Astrocyte of the cerebellum (primary cell): Measurements from ENCODE around the gene MED13L.

ENCODE experiments used
- DNase-seq: peaks from one replicate; pipeline ENCODE4 v3.0.0-alpha.2; 2011; ENCODE audit warnings: low read depth
- H3K4me3 ChIP-seq: 2 replicates; pipeline ENCODE4 v1.5.1; 2011; ENCODE audit warnings: mild to moderate bottlenecking, low read depth, low read length, moderate library complexity
- in situ Hi-C: cut with HindIII; loops from 2 replicates; pipeline ENCODE4 v1.10.0; 2017; ENCODE audit warnings: low sequenced_read_pairs
- TF ChIP-seq, protein P1 (sequence below): IDR thresholded peaks from 2 replicates; pipeline ENCODE4 v1.5.1; 2012; ENCODE audit warnings: low read length, low read depth, moderate library complexity, mild to moderate bottlenecking; ENCODE audit errors: missing control alignments

Gene MED13L

DNA sequence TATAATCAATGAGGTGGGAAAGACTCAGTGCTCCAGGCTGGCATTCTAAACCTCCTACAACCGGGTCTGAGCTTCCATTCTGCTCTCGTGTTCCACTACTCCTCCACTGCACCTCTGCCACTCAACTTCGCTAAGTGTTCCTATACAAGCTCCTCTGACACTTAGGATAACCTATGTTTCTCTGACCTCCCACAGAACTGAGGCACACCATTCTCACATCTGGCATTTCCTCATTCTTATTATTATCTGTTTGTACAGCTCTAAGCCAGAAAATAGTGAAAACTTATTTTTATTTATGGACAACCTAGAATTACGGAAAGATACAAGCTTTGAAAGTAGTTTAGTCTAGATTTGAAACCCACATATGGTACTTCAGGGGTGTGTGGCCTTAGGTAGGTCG is 127.0 kb downstream of the MED13L start:
- TF ChIP-seq, protein P1, sequence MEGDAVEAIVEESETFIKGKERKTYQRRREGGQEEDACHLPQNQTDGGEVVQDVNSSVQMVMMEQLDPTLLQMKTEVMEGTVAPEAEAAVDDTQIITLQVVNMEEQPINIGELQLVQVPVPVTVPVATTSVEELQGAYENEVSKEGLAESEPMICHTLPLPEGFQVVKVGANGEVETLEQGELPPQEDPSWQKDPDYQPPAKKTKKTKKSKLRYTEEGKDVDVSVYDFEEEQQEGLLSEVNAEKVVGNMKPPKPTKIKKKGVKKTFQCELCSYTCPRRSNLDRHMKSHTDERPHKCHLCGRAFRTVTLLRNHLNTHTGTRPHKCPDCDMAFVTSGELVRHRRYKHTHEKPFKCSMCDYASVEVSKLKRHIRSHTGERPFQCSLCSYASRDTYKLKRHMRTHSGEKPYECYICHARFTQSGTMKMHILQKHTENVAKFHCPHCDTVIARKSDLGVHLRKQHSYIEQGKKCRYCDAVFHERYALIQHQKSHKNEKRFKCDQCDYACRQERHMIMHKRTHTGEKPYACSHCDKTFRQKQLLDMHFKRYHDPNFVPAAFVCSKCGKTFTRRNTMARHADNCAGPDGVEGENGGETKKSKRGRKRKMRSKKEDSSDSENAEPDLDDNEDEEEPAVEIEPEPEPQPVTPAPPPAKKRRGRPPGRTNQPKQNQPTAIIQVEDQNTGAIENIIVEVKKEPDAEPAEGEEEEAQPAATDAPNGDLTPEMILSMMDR, result no peak

DNA sequence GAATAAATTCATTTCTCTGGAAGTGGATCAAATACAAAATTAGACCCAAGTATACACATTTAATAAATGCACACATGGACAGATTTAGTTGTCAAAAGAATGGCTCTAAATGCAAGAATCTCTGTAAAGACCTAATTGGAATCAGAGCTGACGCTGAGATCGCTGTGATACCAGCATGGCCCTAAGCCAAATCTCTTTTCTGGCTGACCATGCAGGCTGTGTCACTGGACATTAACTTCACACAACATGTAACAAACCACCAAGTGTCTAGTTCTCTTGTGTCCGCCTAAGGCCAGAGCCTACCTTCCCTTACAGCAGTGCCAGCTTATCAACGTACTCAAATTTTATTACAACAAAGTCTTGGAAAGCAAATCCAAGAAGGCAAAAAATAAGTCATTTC is 127.5 kb downstream of the MED13L start:
- in situ Hi-C loops, result no loop called here
- TF ChIP-seq, protein P1, result no peak
- no peak for DNase-seq
- H3K4me3 ChIP-seq, result no peak overlapping the region

More for the DNA sequence above, 127.0 kb downstream of the MED13L start:
- no peak overlapping the region for H3K4me3 ChIP-seq
- DNase-seq, result no peak
- in situ Hi-C loops, result no loop called here

DNA sequence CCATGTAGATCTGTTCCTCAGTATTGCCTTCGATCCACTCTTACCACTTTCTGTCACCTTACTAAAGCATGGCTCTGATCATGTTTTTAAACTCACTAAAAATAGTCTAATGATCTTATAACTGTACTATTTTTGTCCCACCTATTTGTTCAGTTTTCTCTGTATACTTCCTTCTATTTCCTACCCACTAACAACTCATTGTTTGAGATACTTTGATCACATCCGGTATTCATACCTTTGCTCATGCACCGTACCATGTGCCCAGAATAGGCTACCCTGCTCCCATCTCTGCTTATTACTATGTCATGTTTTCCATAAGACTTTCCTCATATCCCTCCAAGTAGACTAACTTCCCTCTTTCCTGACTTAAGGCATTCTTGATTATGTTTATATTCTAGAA is 128.6 kb downstream of the MED13L start:
- H3K4me3 ChIP-seq, result no peak overlapping the region
- TF ChIP-seq, protein P1, result no peak
- in situ Hi-C loops, result no loop called here
- no peak for DNase-seq

DNA sequence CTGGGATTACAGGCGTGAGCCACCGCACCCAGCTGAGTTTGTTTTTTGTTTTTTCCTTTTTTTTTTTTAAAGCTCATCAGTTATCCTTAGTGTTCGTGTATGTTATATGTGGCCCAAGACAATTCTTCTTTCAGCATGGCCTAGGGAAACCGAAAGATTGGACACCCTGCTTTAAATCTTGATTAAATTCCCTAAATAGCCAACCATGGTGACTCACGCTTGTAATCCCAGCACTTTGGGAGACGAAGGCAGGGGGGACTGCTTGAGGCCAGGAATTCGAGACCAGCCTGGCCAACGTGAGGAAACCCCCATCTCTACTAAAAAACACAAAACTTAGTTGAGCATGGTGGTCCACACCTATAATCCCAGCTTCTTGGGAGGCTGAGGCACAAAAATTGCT is 131.1 kb downstream of the MED13L start:
- no peak overlapping the region for H3K4me3 ChIP-seq

DNA sequence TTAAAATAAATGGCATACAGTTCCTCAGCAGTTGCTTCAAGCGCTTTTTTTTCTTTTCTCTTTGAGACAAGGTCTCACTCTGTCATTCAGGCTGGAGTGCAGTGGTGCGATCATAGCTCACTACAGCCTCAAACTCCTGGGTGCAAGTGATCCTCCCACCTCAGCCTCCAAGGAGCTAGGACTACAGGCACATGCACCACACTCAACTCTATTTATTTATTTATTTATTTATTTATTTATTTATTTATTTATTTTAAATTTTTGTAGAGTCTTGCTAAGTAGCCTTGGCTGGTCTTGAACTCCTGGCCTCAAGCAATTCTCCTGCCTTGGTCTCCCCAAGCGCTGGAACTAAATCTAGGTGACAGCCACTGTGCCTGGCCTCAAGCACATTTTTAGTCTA is 132.0 kb downstream of the MED13L start:
- DNase-seq, result no peak
- in situ Hi-C loops, result no loop called here
- H3K4me3 ChIP-seq, result no peak overlapping the region
- TF ChIP-seq, protein P1, result no peak

More for the DNA sequence above, 131.1 kb downstream of the MED13L start:
- in situ Hi-C loops, result no loop called here
- TF ChIP-seq, protein P1, result no peak
- no peak for DNase-seq

DNA sequence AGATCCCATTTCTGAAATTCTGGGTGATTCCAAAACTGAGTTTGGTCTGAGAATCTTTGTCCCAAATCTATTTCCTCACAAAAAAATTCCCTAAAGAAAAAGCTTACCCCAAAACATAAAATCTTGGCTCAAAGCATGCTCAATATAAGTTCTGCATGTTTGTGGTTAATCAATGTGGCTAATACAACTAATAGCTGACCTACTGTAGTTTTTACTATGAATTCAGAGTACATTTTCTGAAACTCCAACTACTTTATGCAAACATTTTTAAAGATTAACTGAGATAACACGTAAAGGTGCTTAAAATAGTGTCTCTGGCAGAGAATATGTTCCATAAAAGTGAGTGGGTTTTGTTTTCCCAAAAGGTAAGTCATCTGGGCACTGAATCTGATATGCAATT is 133.1 kb downstream of the MED13L start:
- no peak for DNase-seq
- in situ Hi-C loops, result no loop called here
- TF ChIP-seq, protein P1, result no peak
- H3K4me3 ChIP-seq, result no peak overlapping the region

DNA sequence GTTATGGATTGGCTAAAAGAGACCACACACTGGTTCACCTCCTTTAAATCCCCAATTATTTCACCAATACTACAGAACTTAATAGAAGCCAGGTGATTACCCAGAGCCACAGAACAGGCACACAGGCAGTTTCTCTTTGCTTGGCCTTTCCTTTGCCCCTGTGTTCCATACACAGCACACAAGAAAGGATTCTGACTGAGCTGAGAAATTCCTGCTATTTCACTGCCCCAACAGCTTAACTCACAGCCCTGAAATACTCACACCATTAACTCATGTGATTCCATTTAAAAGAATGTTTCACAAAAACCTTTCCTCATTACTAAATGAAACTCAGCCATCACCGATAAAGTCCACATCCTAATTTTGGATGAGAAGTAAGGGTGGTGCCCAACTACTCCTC is 133.6 kb downstream of the MED13L start:
- no peak overlapping the region for H3K4me3 ChIP-seq
- in situ Hi-C loops, result no loop called here
- TF ChIP-seq, protein P1, result no peak
- DNase-seq, result no peak
